ENCODE results near the gene JAK1. TPM values are rescaled to one million over a fixed set of nuclear protein-coding genes. Genes with fewer than 3 reads are reported as not detected.

The JAK1 gene
- total and polyA plus RNA-seq, 9 of the 15 experiments (the other 6 are each of a cell fraction or from before 2014, with no cell fraction given): 9.7 to 44.1 (median 42.5) TPM

- peaks cover 65% of the 10 kb centered on the region for H3K36me3 ChIP-seq (ENCODE audit: control insufficient read depth, insufficient read depth, low read length)
- no TSS peak for BruUV-seq (replicated peaks)
- no peak overlapping the region for H3K27ac ChIP-seq (ENCODE audit: extremely low read depth, low read depth, low read length)
These were observed 110.8 kb downstream of the JAK1 start for GRCh38 chr1:64855557-64855956.

More at GRCh38 chr1:64855557-64855956, 110.8 kb downstream of the JAK1 start:
- Histone ChIP-seq H3K9me1 (ENCODE audit: control insufficient read depth, insufficient read depth, low read length) (peaks cover 3% of the 10 kb centered on the region), H4K20me1 (replicated peaks; ENCODE audit: control insufficient read depth, insufficient read depth, low read length) (no peaks in the 10 kb centered on the region), H3K79me2 (ENCODE audit: control insufficient read depth, insufficient read depth, low read length) (no peaks in the 10 kb centered on the region), H2AFZ (ENCODE audit: low read depth, low read length) (no peak overlapping the region), H3K4me1 (replicated peaks in 1 of 2; ENCODE audit: control insufficient read depth in 2 of 2, insufficient read depth in 2 of 2, low read length in 2 of 2) (no peaks in the 10 kb centered on the region), H3K9ac (ENCODE audit: insufficient read depth in 1 of 2, low read depth in 2 of 2, low read length in 2 of 2) (no peak overlapping the region), H3K4me3 (no peak overlapping the region), H3K9me3 (replicated peaks; ENCODE audit: control insufficient read depth, insufficient read depth, low read depth, low read length) (no peaks in the 10 kb centered on the region), H3K4me2 (ENCODE audit: insufficient read depth, low read length) (no peak overlapping the region), H3K27me3 (ENCODE audit: control insufficient read depth in 2 of 2, insufficient read depth in 2 of 2, low read length in 2 of 2) (no peaks in the 10 kb centered on the region)
- ChIA-PET CTCF (ENCODE audit: low intra/inter-chr PET ratio) (no interaction called here), POLR2A (no interaction called here)
- no peak for ATAC-seq
- TF ChIP-seq ZBTB17 (CRISPR knock-in tag; IDR thresholded peaks at IDR 0.05) (no peak), ZZZ3 (IDR thresholded peaks at IDR 0.05) (no peak), TRIM24 (IDR thresholded peaks at IDR 0.05) (no peak), SRSF9 (IDR thresholded peaks at IDR 0.05; ENCODE audit: borderline replicate concordance, low read depth, low read length) (no peak), RBM14 (IDR thresholded peaks at IDR 0.05; ENCODE audit: borderline replicate concordance, insufficient read depth, low read depth, low read length) (no peak), HIVEP1 (CRISPR knock-in tag; IDR thresholded peaks at IDR 0.05) (no peak), ZNF212 (CRISPR knock-in tag; IDR thresholded peaks at IDR 0.05) (no peak), EP300 (IDR thresholded peaks at IDR 0.05; ENCODE audit: low read length) (no peak), EGR1 (conservative IDR thresholded peaks at IDR 0.05) (no peak), SMAD3 (CRISPR knock-in tag; conservative IDR thresholded peaks at IDR 0.05) (no peak), SAP30 (IDR thresholded peaks at IDR 0.05; ENCODE audit: borderline replicate concordance, insufficient read depth, low read depth, low read length, poor library complexity, severe bottlenecking) (no peak), KLF6 (CRISPR knock-in tag; IDR thresholded peaks at IDR 0.05; ENCODE audit: borderline replicate concordance) (no peak), ZNF324 (CRISPR knock-in tag; IDR thresholded peaks at IDR 0.05) (no peak), CBFA2T3 (IDR thresholded peaks at IDR 0.05) (no peak), NCOA4 (IDR thresholded peaks at IDR 0.05; ENCODE audit: partially characterized antibody) (no peak)
- TF ChIP-seq, protein P1, sequence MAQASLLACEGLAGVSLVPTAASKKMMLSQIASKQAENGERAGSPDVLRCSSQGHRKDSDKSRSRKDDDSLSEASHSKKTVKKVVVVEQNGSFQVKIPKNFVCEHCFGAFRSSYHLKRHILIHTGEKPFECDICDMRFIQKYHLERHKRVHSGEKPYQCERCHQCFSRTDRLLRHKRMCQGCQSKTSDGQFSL (CRISPR knock-in tag; IDR thresholded peaks at IDR 0.05): no peak
- TF ChIP-seq, protein P1 (tag; IDR thresholded peaks at IDR 0.05): no peak
- TF ChIP-seq, protein P2, sequence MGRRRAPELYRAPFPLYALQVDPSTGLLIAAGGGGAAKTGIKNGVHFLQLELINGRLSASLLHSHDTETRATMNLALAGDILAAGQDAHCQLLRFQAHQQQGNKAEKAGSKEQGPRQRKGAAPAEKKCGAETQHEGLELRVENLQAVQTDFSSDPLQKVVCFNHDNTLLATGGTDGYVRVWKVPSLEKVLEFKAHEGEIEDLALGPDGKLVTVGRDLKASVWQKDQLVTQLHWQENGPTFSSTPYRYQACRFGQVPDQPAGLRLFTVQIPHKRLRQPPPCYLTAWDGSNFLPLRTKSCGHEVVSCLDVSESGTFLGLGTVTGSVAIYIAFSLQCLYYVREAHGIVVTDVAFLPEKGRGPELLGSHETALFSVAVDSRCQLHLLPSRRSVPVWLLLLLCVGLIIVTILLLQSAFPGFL (CRISPR knock-in tag; IDR thresholded peaks at IDR 0.05): no peak
- TF ChIP-seq, protein P3, sequence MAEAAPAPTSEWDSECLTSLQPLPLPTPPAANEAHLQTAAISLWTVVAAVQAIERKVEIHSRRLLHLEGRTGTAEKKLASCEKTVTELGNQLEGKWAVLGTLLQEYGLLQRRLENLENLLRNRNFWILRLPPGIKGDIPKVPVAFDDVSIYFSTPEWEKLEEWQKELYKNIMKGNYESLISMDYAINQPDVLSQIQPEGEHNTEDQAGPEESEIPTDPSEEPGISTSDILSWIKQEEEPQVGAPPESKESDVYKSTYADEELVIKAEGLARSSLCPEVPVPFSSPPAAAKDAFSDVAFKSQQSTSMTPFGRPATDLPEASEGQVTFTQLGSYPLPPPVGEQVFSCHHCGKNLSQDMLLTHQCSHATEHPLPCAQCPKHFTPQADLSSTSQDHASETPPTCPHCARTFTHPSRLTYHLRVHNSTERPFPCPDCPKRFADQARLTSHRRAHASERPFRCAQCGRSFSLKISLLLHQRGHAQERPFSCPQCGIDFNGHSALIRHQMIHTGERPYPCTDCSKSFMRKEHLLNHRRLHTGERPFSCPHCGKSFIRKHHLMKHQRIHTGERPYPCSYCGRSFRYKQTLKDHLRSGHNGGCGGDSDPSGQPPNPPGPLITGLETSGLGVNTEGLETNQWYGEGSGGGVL (CRISPR knock-in tag; IDR thresholded peaks at IDR 0.05): no peak
- intact Hi-C loops (cut with micrococcal nuclease) (no loop called here), in situ Hi-C loops (cut with MboI) (no loop called here)
- DNase-seq (ENCODE audit: extremely low read depth in 1 of 4, low spot score in 3 of 4): no peak
- WGBS (ENCODE audit: insufficient coverage, low coverage, missing lambda C conversion rate): 84% methylated on average over 8 of the region's 8 CpGs
- no peak for FAIRE-seq

All from K562 (cell line).